ENCODE results near the gene CFHR3.
"Not testable (repeated sequence)": the region's sequence is repeated elsewhere in the genome, so short reads cannot be mapped to it uniquely, and the experiment has no call there.

The CFHR3 gene

GRCh38 chr1:196774603-196775002 is at the start of gene CFHR3:
Gene CFHR3 (plus strand): TSS chr1:196774840. CDS start chr1:196774887, 47 bp downstream.
- no peak for DNase-seq (ENCODE audit: low read depth in 3 of 3)

- DNase-seq (ENCODE audit: low read depth in 3 of 3): no peak
Observed at GRCh38 chr1:196732526-196732925, 42.1 kb upstream of the CFHR3 start.

GRCh38 chr1:196733091-196733970 is 41.3 kb upstream of the CFHR3 start:
- DNase-seq (ENCODE audit: low read depth in 3 of 3): no peak

GRCh38 chr1:196734006-196734405 is 40.6 kb upstream of the CFHR3 start:
- no peak for DNase-seq (ENCODE audit: low read depth in 3 of 3)

DNA sequence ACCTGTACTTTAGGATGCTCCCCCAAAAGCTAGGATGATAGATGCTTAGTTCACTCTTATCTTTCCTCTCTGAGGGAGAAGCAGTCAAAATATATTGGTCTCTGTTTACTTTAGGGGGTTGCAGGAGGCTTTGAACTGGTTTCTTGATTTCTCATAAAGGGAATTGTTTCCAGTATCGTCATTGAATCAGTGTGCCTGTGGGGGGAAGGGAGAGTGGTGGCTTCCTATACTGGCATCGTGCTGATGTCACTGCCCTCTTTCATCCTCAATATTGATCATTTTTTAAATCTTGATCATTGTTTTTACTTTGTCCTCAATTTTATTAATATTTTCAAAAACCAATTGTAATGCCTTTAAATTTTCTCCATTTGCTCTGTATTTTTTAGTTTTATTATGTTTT is 40.2 kb upstream of the CFHR3 start:
- no peak for DNase-seq (ENCODE audit: low read depth in 3 of 3)

GRCh38 chr1:196738730-196739129 is 35.9 kb upstream of the CFHR3 start:
- DNase-seq (ENCODE audit: low read depth in 3 of 3): no peak

DNA sequence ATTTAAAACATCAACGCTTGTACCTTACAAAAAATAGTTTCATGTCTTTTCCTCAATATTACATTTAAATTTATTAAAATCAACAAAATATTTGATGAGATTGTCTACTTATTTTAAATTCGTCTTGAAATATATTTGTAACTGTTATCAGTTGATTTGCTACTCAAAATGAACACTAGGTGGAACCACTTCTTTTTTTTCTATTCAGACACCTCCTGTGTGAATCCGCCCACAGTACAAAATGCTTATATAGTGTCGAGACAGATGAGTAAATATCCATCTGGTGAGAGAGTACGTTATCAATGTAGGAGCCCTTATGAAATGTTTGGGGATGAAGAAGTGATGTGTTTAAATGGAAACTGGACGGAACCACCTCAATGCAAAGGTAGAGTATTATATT is 31.4 kb upstream of the CFHR3 start:
- DNase-seq (ENCODE audit: low read depth in 3 of 3): not testable (repeated sequence)

- DNase-seq (ENCODE audit: low read depth in 3 of 3): not testable (repeated sequence)
Observed at GRCh38 chr1:196765019-196765740, 9.5 kb upstream of the CFHR3 start.

DNA sequence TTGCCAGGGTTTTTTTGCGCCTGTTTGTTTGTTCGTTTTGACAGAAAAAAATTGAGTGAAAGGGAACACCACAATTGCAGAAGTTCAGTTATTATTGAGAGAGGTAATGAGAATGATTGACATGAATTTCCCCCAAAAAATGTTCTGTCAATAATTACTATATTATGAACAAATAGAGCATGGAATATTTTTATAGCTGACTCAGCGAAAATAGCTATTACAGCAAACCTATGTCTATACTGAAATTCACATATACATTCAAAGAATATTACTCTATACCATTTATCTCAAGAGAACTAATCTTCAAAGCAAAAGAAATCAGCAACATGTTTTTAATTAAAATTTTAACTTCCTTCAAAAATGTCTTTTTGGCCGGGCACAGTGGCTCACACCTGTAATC is 4.8 kb upstream of the CFHR3 start:
- not testable (repeated sequence) for DNase-seq (ENCODE audit: low read depth in 3 of 3)

- DNase-seq (ENCODE audit: low read depth in 3 of 3): no peak
Observed at GRCh38 chr1:196773713-196774112, 927 bp upstream of the CFHR3 start.

GRCh38 chr1:196774175-196774574 is 465 bp upstream of the CFHR3 start:
- no peak for DNase-seq (ENCODE audit: low read depth in 3 of 3)

GRCh38 chr1:196777603-196778002 is 3.0 kb downstream of the CFHR3 start:
- no peak for DNase-seq (ENCODE audit: low read depth in 3 of 3)

- DNase-seq (ENCODE audit: low read depth in 3 of 3): no peak
Observed at GRCh38 chr1:196779093-196779492, 4.5 kb downstream of the CFHR3 start.

DNA sequence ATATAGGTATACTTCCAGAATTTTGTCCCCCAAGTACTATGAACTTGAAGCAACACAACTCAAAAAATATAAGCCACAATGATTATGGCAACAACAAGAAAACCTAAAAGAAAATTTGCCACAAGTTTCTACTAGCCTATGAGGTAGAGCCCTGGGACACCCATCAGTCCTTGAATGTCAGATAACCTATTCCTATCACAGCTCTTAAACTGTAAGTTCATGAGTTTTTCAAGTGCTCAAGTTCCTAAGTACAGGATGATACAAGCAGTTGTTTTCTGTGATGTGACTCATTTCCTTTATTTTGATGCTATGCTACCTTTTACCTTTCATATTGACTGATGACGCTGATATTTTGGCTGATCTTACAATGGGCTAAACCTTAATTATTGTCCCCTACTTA is 16.6 kb downstream of the CFHR3 start:
- DNase-seq (ENCODE audit: low read depth in 3 of 3): not testable (repeated sequence)

DNA sequence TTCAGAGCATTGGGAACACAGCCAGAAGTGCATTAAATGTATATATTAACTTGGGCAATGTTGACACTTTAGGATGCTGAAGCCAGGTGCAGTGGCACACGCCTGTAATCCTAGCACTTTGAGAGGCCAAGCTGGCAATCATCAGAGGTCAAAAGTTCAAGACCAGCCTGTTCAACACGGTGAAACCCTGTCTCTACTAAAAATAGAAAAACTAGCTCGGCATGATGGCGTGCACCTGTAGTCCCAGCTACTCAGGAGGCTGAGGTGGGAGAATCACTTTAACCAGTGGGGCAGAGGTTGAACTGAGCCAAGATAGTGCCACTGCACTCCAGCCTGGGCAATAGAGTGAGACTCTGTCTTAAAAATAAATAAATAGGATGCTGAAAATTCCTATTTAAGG is 19.5 kb downstream of the CFHR3 start:
- not testable (repeated sequence) for DNase-seq (ENCODE audit: low read depth in 3 of 3)

DNA sequence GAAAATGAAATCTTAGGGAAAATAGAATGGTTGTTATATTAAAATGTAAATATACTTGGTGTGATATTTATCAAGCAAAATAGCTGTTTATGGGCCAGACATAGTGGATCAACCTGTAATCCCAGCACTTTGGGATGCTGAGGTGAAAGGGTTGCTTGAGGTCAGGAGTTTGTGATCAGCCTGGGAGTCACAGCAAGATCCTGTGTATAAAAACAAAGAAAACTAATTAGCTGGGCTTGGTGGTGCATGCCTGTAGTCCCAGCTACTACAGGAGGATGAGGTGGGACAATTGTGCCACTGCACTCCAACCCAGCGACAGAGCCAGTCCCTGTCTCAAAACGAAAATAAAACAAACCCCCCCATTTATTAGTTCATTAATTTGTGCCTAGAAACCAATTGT is 23.3 kb downstream of the CFHR3 start:
- no peak for DNase-seq (ENCODE audit: low read depth in 3 of 3)

DNA sequence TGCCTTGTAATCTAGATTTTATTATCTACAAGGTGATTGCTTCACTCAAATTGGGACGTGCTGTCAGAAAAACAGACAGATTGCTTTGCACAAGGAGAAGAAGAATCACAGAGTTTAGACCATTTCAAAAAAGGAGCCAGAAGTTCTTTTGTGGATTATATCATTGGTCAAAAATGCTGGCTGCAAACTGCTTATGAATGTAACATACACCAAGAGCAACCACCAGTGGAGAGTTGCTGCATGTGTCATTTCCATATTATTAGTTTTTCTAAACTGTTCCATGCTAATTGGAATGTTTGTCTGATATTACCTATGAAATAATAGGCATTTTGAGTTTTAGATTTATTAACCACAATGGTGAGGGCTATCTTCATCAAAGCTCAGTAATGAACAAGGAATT is 27.3 kb downstream of the CFHR3 start:
- DNase-seq (ENCODE audit: low read depth in 3 of 3): not testable (repeated sequence)

DNA sequence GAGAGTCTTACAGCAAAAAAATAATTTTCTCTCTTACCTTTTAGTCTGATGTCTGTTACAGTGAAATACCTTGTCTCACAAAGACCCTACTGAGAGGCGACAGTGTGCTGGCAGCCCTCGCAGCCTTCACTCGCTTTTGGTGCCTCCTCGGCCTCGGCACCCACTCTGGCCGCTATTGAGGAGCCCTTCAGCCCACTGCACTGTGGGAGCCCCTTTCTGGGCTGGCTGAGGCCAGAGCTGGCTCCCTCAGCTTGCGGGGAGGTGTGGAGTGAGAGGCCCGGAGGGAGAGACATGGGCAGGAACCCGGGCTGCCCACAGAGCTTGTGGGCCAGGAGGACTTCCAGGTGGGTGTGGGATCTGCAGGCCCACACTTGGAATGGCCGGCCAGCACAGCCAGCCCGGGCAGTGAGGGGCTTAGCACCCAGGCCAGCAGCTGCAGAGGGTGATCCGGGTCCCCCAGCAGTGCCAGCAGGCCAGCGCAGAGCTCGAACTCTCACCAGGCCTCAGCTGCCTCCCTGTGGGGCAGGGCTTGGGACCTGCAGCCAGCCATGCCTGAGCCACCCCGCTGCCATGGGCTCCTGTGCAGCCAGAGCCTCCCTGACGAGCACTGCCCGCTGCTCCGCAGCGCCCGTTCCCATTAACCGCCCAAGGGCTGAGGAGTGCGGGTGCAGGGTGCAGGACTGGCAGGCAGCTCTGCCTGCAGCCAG is 34.0 kb downstream of the CFHR3 start:
- no peak for DNase-seq (ENCODE audit: low read depth in 3 of 3)

DNA sequence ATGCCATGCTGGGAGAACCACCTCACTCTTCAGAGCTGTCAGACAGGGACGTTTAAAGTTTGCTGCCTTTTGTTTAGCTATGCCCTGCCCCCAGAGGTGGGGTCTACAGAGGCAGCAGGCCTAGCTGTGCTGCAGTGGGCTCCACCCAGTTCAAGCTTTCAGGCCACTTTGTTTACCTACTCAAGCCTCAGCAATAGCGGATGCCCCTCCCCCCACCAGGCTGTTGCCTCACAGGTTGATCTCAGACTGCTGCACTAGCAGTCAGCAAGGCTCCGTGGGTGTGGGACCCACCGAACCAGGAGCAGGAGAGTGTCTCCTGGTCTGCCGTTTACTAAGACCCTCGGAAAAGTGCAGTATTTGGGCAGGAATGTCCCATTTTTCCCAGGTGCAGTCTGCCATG is 42.8 kb downstream of the CFHR3 start:
- DNase-seq (ENCODE audit: low read depth in 3 of 3): not testable (repeated sequence)

GRCh38 chr1:196819531-196819930 is 44.9 kb downstream of the CFHR3 start, which contains the start of gene CFHR1:
Gene CFHR1 (plus strand): TSS chr1:196819731. CDS start chr1:196819845, 114 bp downstream.
- not testable (repeated sequence) for DNase-seq (ENCODE audit: low read depth in 3 of 3)

- DNase-seq (ENCODE audit: low read depth in 3 of 3): not testable (repeated sequence)
Observed at GRCh38 chr1:196827860-196828259, 53.2 kb downstream of the CFHR3 start.
